Loucy (cell line): Measurements from ENCODE around the gene TUBA3D.
"Not testable (repeated sequence)": the region's sequence is repeated elsewhere in the genome, so short reads cannot be mapped to it uniquely, and the experiment has no call there.

ENCODE experiments used
- H2AFZ ChIP-seq: fragments of 200-600 bp; sonication (generic); 2 replicates; pipeline ENCODE4 v1.6.0; 2016; ENCODE audit warnings: antibody characterized with exemption, mild to moderate bottlenecking, low read length, moderate library complexity
- H3F3A ChIP-seq: fragments of 200-600 bp; 2 replicates; pipeline ENCODE4 v1.6.0; 2016; ENCODE audit warnings: antibody characterized with exemption, low read depth, mild to moderate bottlenecking
- H3K27me3 ChIP-seq: fragments of 200-600 bp; sonication (generic); 2 replicates; pipeline ENCODE4 v1.6.1; 2014; ENCODE audit warnings: low read length, mild to moderate bottlenecking; ENCODE audit not compliant: insufficient read depth, poor library complexity, severe bottlenecking
- H3K36me3 ChIP-seq: fragments of 200-600 bp; sonication (generic); 2 replicates; pipeline ENCODE4 v1.6.1; 2016; ENCODE audit warnings: low read length; ENCODE audit not compliant: insufficient read depth
- H3K4me1 ChIP-seq: fragments of 200-600 bp; sonication (generic); 2 replicates; pipeline ENCODE4 v1.5.1; 2014; ENCODE audit warnings: low read length, mild to moderate bottlenecking; ENCODE audit not compliant: insufficient read depth, poor library complexity, severe bottlenecking
- H3K4me2 ChIP-seq: fragments of 200-600 bp; sonication (generic); 2 replicates; pipeline ENCODE4 v1.6.0; 2014; ENCODE audit warnings: antibody characterized with exemption, low read length, low read depth, mild to moderate bottlenecking; ENCODE audit not compliant: poor library complexity, severe bottlenecking
- H3K4me3 ChIP-seq: fragments of 200-600 bp; sonication (generic); 2 replicates; pipeline ENCODE4 v1.5.1; 2014; ENCODE audit warnings: low read length, mild to moderate bottlenecking, mixed read lengths; ENCODE audit not compliant: poor library complexity, severe bottlenecking
- H3K79me2 ChIP-seq: fragments of 200-600 bp; sonication (generic); 2 replicates; pipeline ENCODE4 v1.6.1; 2014; ENCODE audit warnings: low read length; ENCODE audit not compliant: insufficient read depth
- H3K9ac ChIP-seq: fragments of 200-600 bp; sonication (generic); 2 replicates; pipeline ENCODE4 v1.6.0; 2014; ENCODE audit warnings: mild to moderate bottlenecking, low read depth, low read length, moderate library complexity; ENCODE audit not compliant: poor library complexity, severe bottlenecking
- H3K9me2 ChIP-seq: fragments of 200-600 bp; sonication (generic); replicated peaks from 2 replicates; pipeline ENCODE4 v1.6.1; 2016; ENCODE audit warnings: low read depth, low read length, mixed read lengths
- H3K9me3 ChIP-seq: fragments of 200-600 bp; sonication (generic); 2 replicates; pipeline ENCODE4 v1.6.1; 2014; ENCODE audit warnings: mild to moderate bottlenecking, antibody characterized with exemption, low read length, low read depth; ENCODE audit not compliant: insufficient read depth
- H4K20me1 ChIP-seq: fragments of 200-600 bp; sonication (generic); 2 replicates; pipeline ENCODE4 v1.6.0; 2014; ENCODE audit warnings: antibody characterized with exemption, low read length, mild to moderate bottlenecking; ENCODE audit not compliant: insufficient read depth, poor library complexity, severe bottlenecking
- EZH2phosphoT487 ChIP-seq: fragments of 200-600 bp; IDR thresholded peaks from 2 replicates; pipeline ENCODE4 v1.6.1; 2018; ENCODE audit warnings: antibody characterized with exemption, mild to moderate bottlenecking, moderate library complexity, borderline replicate concordance
- TF ChIP-seq, protein P1 (sequence below): fragments of 200-600 bp; sonication (generic); conservative IDR thresholded peaks from 2 replicates; pipeline ENCODE4 v1.5.1; 2014; ENCODE audit warnings: mild to moderate bottlenecking, antibody characterized with exemption, low read length

Gene TUBA3D

GRCh38 chr2:131492418-131493198 is 16.7 kb downstream of the TUBA3D start:
- peak overlapping the region; percentile 97 for H2AFZ ChIP-seq
- peaks cover 34% of the 10 kb centered on the region for H3K4me1 ChIP-seq
- no peaks in the 10 kb centered on the region for H3K9me3 ChIP-seq
- H3K4me2 ChIP-seq, result peak overlapping the region; percentile 96
- no peak for TF ChIP-seq EZH2phosphoT487
- TF ChIP-seq, protein P1, sequence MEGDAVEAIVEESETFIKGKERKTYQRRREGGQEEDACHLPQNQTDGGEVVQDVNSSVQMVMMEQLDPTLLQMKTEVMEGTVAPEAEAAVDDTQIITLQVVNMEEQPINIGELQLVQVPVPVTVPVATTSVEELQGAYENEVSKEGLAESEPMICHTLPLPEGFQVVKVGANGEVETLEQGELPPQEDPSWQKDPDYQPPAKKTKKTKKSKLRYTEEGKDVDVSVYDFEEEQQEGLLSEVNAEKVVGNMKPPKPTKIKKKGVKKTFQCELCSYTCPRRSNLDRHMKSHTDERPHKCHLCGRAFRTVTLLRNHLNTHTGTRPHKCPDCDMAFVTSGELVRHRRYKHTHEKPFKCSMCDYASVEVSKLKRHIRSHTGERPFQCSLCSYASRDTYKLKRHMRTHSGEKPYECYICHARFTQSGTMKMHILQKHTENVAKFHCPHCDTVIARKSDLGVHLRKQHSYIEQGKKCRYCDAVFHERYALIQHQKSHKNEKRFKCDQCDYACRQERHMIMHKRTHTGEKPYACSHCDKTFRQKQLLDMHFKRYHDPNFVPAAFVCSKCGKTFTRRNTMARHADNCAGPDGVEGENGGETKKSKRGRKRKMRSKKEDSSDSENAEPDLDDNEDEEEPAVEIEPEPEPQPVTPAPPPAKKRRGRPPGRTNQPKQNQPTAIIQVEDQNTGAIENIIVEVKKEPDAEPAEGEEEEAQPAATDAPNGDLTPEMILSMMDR, result peak; percentile 74
- peaks cover 88% of the 10 kb centered on the region for H3K79me2 ChIP-seq
- peaks cover 52% of the 10 kb centered on the region for H4K20me1 ChIP-seq
- peak overlapping the region; percentile 99 for H3K9ac ChIP-seq
- H3K27me3 ChIP-seq, result no peaks in the 10 kb centered on the region
- no peaks in the 10 kb centered on the region; the same call in 1 of the 2 replicates for H3K36me3 ChIP-seq
- H3F3A ChIP-seq, result no peaks in the 10 kb centered on the region
- no peaks in the 10 kb centered on the region for H3K9me2 ChIP-seq
- H3K4me3 ChIP-seq, result peak overlapping the region; percentile 99

DNA sequence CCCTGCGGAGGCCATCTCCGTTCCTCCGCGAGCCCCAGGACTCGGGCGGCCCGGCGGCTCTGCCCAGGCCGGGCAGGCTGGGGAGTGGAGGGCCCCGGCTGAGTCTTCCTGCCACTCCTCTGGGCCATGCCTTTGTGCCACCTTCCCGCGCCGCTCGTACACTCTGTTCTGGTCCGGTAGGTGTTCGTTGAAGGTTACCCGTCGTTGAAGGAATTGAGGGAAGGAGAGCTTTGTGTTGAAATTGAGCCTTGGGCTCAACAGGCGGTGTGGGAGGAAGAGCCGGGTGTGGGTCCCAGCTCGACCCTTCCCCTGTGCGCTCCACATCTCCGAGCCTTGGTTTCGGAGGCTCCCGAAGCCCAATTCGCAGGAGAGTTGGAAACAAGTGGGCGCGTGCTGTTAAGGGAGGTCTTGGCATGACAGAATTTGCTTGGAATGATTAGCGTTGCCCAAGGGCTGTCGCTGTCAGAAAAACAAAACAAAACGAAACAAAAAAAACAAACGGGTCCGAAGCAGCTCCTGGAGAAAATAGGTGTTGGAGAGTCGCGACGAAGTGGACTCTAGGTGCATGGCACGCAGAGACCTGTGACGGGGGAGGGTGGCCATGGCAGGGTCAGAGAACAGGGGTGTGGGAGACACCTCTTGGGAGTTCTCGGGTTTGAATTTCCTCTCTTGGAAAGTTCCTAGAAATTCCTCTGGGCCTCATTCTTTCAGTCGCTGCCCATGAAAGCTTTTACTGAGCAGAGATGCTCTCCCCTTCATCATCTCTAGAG is 17.5 kb downstream of the TUBA3D start:
- H3K4me2 ChIP-seq, result peak overlapping the region; percentile 96
- no peaks in the 10 kb centered on the region for H3K9me2 ChIP-seq
- H3K79me2 ChIP-seq, result peaks cover 85% of the 10 kb centered on the region
- TF ChIP-seq, protein P1, result no peak
- TF ChIP-seq EZH2phosphoT487, result no peak
- H3K27me3 ChIP-seq, result no peaks in the 10 kb centered on the region
- H3K4me3 ChIP-seq, result peak overlapping the region; percentile 99
- no peaks in the 10 kb centered on the region for H3F3A ChIP-seq
- peak overlapping the region; percentile 97 for H2AFZ ChIP-seq
- peaks cover 34% of the 10 kb centered on the region for H3K4me1 ChIP-seq
- H3K36me3 ChIP-seq, result peaks cover 6% of the 10 kb centered on the region; the same call in 1 of the 2 replicates
- H3K9me3 ChIP-seq, result no peaks in the 10 kb centered on the region
- peaks cover 48% of the 10 kb centered on the region for H4K20me1 ChIP-seq
- H3K9ac ChIP-seq, result peak overlapping the region; percentile 99

- peaks cover 19% of the 10 kb centered on the region for H3K4me1 ChIP-seq
- peak overlapping the region; percentile 99 for H3K9ac ChIP-seq
- peaks cover 79% of the 10 kb centered on the region for H3K79me2 ChIP-seq
- not testable (repeated sequence) for H3K9me3 ChIP-seq, H3K27me3 ChIP-seq, H3K9me2 ChIP-seq, H2AFZ ChIP-seq, H3F3A ChIP-seq
- peaks cover 17% of the 10 kb centered on the region; the same call in 1 of the 2 replicates for H3K36me3 ChIP-seq
- H4K20me1 ChIP-seq, result peaks cover 32% of the 10 kb centered on the region
- H3K4me3 ChIP-seq, result peak overlapping the region; percentile 99
- peak overlapping the region; percentile 96 for H3K4me2 ChIP-seq
Measured at GRCh38 chr2:131495506-131495905, 19.6 kb downstream of the TUBA3D start.

DNA sequence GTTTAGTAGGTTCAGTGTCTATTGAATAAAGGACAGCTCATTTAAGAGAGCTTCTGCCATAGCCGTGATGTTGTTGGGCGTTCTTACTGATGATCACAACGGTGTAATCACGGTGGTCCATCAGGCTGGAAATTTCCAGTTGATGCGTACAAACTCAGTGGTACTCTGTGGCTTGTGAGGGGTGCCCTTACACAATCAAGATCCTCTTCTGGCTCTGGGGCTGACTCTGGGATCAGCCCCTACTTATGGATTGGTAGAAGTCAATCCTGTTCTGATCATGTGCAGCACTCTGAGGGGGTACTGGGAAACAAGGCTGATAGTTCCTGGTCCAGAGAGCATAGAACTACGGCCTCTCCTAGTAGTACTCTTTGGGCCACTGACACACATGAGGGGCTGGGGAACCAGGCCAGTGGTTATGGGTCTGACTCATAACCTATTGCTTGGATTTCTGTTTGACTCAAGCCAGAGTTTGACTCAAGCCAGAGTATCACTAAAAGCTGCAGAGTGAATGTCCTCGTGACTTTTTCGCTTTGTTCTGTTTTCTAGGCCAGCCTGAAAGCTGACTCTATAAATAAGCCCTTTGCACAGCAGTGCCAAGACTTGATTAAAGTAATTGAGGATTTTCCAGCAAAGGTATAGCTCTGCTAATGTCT is 22.5 kb downstream of the TUBA3D start:
- H3K79me2 ChIP-seq, result peaks cover 61% of the 10 kb centered on the region
- not testable (repeated sequence) for H3K9me3 ChIP-seq, H2AFZ ChIP-seq, H3K4me3 ChIP-seq, H3K4me2 ChIP-seq, H3K27me3 ChIP-seq, H3K9ac ChIP-seq, H3F3A ChIP-seq, H3K9me2 ChIP-seq
- peaks cover 31% of the 10 kb centered on the region for H4K20me1 ChIP-seq
- peaks cover 19% of the 10 kb centered on the region for H3K4me1 ChIP-seq
- H3K36me3 ChIP-seq, result peaks cover 33% of the 10 kb centered on the region; the same call in 1 of the 2 replicates

GRCh38 chr2:131503587-131503986 is 27.7 kb downstream of the TUBA3D start:
- not testable (repeated sequence) for H3K4me2 ChIP-seq, H4K20me1 ChIP-seq, H3F3A ChIP-seq, H3K9me2 ChIP-seq, H3K9me3 ChIP-seq, H3K27me3 ChIP-seq, H3K4me1 ChIP-seq, H3K4me3 ChIP-seq, H2AFZ ChIP-seq, H3K9ac ChIP-seq
- peaks cover 12% of the 10 kb centered on the region; the same call in 1 of the 2 replicates for H3K79me2 ChIP-seq
- peaks cover 61% of the 10 kb centered on the region; the same call in 1 of the 2 replicates for H3K36me3 ChIP-seq
